ENCODE data around the gene SH3GL1. TPM values are rescaled to one million over a fixed set of nuclear protein-coding genes. Genes with fewer than 3 reads are reported as not detected.

The SH3GL1 gene
- polyA plus RNA-seq, 1 experiment = 89.4 TPM

DNA sequence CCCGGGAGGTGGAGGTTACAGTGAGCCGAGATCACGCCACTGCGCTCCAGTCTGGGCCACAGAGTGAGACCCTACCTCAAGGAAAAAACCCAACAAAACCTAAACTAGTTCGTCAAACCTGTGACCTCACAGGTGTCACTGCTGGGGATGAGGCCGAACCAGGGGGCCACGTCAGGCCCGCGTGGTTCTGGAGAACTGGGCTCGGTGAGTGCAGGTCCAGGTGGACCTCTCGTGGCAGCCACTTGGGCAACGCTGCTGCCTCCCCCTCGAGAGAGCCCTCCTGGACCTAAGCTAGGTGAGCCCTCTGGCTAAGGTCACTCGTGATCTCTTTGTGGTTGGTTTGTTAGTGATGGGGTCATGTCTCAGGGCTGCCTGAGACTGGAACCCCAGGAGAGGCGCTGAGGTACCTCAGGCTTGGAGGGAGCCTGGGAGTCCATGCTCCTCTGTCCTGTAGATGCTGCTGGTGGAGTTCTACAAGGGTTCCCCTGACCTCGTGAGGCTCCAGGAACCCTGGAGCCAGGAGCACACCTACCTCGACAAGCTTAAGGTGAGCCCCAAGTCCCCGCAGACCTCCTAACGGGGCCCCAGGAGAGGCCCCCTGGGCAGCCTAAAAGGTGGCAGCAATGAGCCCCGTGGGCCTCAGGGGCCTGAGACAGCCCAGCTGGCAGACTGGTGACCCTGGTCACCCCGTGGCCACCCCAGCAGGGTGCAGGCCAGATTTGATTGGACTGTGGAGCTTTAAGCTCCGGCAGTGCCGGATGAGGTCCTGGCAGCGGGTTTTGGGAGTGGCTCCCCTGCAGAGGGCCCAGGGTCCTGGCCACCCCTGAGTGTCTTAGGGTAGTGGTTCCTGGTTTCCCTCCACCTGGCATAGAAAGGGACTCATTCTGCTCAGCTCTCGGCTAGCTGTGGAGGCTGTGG lies 41.4 kb downstream of the SH3GL1 start:
- DNase-seq (ENCODE audit: low read depth) = no peak
- Histone ChIP-seq H3K36me3 (ENCODE audit: control insufficient read depth, insufficient read depth, low read length) (peaks cover 50% of the 10 kb centered on the region), H3K27me3 (ENCODE audit: control insufficient read depth, insufficient read depth, low read length) (no peaks in the 10 kb centered on the region), H3K4me3 (ENCODE audit: low read depth, low read length) (no peak overlapping the region)
- ChIA-PET POLR2A (no interaction called here), CTCF (interaction anchor here (2.1 kb wide), 1 partner anchor 42 kb away, joined by 10 read pairs; the partner anchor contains the start of gene SH3GL1)
- TF ChIP-seq, protein P1, sequence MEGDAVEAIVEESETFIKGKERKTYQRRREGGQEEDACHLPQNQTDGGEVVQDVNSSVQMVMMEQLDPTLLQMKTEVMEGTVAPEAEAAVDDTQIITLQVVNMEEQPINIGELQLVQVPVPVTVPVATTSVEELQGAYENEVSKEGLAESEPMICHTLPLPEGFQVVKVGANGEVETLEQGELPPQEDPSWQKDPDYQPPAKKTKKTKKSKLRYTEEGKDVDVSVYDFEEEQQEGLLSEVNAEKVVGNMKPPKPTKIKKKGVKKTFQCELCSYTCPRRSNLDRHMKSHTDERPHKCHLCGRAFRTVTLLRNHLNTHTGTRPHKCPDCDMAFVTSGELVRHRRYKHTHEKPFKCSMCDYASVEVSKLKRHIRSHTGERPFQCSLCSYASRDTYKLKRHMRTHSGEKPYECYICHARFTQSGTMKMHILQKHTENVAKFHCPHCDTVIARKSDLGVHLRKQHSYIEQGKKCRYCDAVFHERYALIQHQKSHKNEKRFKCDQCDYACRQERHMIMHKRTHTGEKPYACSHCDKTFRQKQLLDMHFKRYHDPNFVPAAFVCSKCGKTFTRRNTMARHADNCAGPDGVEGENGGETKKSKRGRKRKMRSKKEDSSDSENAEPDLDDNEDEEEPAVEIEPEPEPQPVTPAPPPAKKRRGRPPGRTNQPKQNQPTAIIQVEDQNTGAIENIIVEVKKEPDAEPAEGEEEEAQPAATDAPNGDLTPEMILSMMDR (IDR thresholded peaks at IDR 0.05; ENCODE audit: insufficient read depth, low read depth, low read length) = no peak

- ChIA-PET CTCF (interaction anchor here (2.1 kb wide), 1 partner anchor 43 kb away, joined by 10 read pairs; the partner anchor contains the start of gene SH3GL1), POLR2A (no interaction called here)
Measured at GRCh38 chr19:4357921-4358326, 42.4 kb downstream of the SH3GL1 start.

GRCh38 chr19:4357095-4357797 lies 43.1 kb downstream of the SH3GL1 start:
- ChIA-PET CTCF (no interaction called here), POLR2A (no interaction called here)
- TF ChIP-seq, protein P1 (IDR thresholded peaks at IDR 0.05; ENCODE audit: insufficient read depth, low read depth, low read length) = no peak
- Histone ChIP-seq H3K27me3 (ENCODE audit: control insufficient read depth, insufficient read depth, low read length) (no peaks in the 10 kb centered on the region), H3K4me3 (ENCODE audit: low read depth, low read length) (no peak overlapping the region), H3K36me3 (ENCODE audit: control insufficient read depth, insufficient read depth, low read length) (peaks cover 33% of the 10 kb centered on the region)
- DNase-seq (ENCODE audit: low read depth) = no peak

More at GRCh38 chr19:4357921-4358326, 42.4 kb downstream of the SH3GL1 start:
- no peak for DNase-seq (ENCODE audit: low read depth)
- Histone ChIP-seq H3K4me3 (ENCODE audit: low read depth, low read length) (no peak overlapping the region), H3K27me3 (ENCODE audit: control insufficient read depth, insufficient read depth, low read length) (no peaks in the 10 kb centered on the region), H3K36me3 (ENCODE audit: control insufficient read depth, insufficient read depth, low read length) (peaks cover 40% of the 10 kb centered on the region)
- TF ChIP-seq, protein P1 (IDR thresholded peaks at IDR 0.05; ENCODE audit: insufficient read depth, low read depth, low read length) = no peak

DNA sequence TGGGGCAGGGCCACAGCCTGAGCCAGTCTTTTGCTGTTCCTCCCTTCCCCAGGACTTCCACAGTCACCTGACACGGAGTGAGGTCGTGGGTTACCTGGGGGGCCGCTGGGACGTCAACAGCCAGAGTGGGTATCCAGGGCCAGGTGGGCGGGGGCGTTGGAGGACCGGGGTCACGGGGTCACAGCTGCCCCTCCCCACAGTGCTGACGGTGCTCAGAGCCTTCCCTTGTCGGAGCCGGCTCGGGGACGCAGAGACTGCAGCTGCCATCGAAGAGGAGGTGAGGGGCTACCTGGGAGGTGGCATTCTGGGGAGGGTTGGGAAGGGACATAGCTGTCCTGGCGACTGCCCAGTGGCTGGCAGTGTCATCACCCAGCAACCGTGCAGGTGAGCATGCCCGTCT lies 45.5 kb downstream of the SH3GL1 start:
- ChIA-PET POLR2A (interaction anchor here (0.6 kb wide), 1 partner anchor 152 kb away, joined by 15 read pairs; no protein-coding TSS in a partner anchor), CTCF (interaction anchor here (2.0 to 4.1 kb wide), 2 partner anchors 9 to 88 kb away, joined by 6 to 49 read pairs; no protein-coding TSS in a partner anchor)
- TF ChIP-seq, protein P1 (IDR thresholded peaks at IDR 0.05; ENCODE audit: insufficient read depth, low read depth, low read length) = no peak
- no peaks in the 10 kb centered on the region for H3K27me3 ChIP-seq (ENCODE audit: control insufficient read depth, insufficient read depth, low read length)
- H3K4me3 ChIP-seq (ENCODE audit: low read depth, low read length) = no peak overlapping the region
- DNase-seq (ENCODE audit: low read depth) = no peak
- peaks cover 13% of the 10 kb centered on the region for H3K36me3 ChIP-seq (ENCODE audit: control insufficient read depth, insufficient read depth, low read length)

- Histone ChIP-seq H3K4me3 (ENCODE audit: low read depth, low read length) (no peak overlapping the region), H3K36me3 (ENCODE audit: control insufficient read depth, insufficient read depth, low read length) (peaks cover 8% of the 10 kb centered on the region), H3K27me3 (ENCODE audit: control insufficient read depth, insufficient read depth, low read length) (no peaks in the 10 kb centered on the region)
- TF ChIP-seq, protein P1 (IDR thresholded peaks at IDR 0.05; ENCODE audit: insufficient read depth, low read depth, low read length) = no peak
- ChIA-PET POLR2A (interaction anchor here (0.6 kb wide), 1 partner anchor 152 kb away, joined by 15 read pairs; no protein-coding TSS in a partner anchor), CTCF (interaction anchor here (0.7 to 4.1 kb wide), 7 partner anchors 10 to 87 kb away, joined by 3 to 49 read pairs (median 6); partner anchors contain the start of gene MPND)
- no peak for DNase-seq (ENCODE audit: low read depth)
Measured at GRCh38 chr19:4354282-4354681, 46.1 kb downstream of the SH3GL1 start.

All from BJ (cell line).